Calu3 (cell line): Measurements from ENCODE around the gene ALDOA. TPM values are rescaled to one million over a fixed set of nuclear protein-coding genes. Genes with fewer than 3 reads are reported as not detected.
A peak's percentile ranks its signal among the peaks of the same experiment; 100 is the strongest.

Experiments
- BruUV-seq: library from RNA; stranded (reverse); fragments of 400-500 nt; replicated peaks from 2 replicates; lab custom pipeline; 2021; lab: Mats Ljungman, UMichigan
- CTCF ChIA-PET: fragments of 300-600 bp; sonication (Branson Sonifier 250); formaldehyde crosslinking; loops from one replicate; lab custom pipeline; 2022; ENCODE audit warnings: antibody characterized with exemption; lab: Charles Lee
- DNase-seq: peaks from one replicate; pipeline ENCODE4 v3.0.0; 2022
- H3K27ac Mint-ChIP-seq: one replicate; pipeline ENCODE4 v1.8.0; 2022; ENCODE audit warnings: mixed read lengths; ENCODE audit not compliant: unreplicated experiment
- H3K27me3 Mint-ChIP-seq: one replicate; pipeline ENCODE4 v1.8.0; 2022; ENCODE audit warnings: mixed read lengths; ENCODE audit not compliant: unreplicated experiment
- H3K36me3 Mint-ChIP-seq: one replicate; pipeline ENCODE4 v1.8.0; 2022; ENCODE audit warnings: mild to moderate bottlenecking, moderate library complexity, mixed read lengths; ENCODE audit not compliant: insufficient read depth, unreplicated experiment
- H3K4me1 Mint-ChIP-seq: one replicate; pipeline ENCODE4 v1.8.0; 2022; ENCODE audit warnings: mild to moderate bottlenecking, low read depth, mixed read lengths; ENCODE audit not compliant: unreplicated experiment
- H3K4me3 Mint-ChIP-seq: one replicate; pipeline ENCODE4 v1.8.0; 2022; ENCODE audit warnings: mild to moderate bottlenecking, low read depth, moderate library complexity, mixed read lengths; ENCODE audit not compliant: unreplicated experiment
- H3K9me3 Mint-ChIP-seq: one replicate; pipeline ENCODE4 v1.8.0; 2022; ENCODE audit warnings: low read depth, mixed read lengths; ENCODE audit not compliant: unreplicated experiment
- CTCF ChIP-seq: fragments of 200-600 bp; IDR thresholded peaks from one replicate; pipeline ENCODE4 v1.8.0; 2022; ENCODE audit warnings: antibody characterized with exemption; ENCODE audit not compliant: unreplicated experiment
- intact Hi-C: fragments of 100-400 bp; cut with micrococcal nuclease; formaldehyde crosslinking; loops from one replicate; pipeline ENCODE4 v1.10.0; 2022; ENCODE audit not compliant: unreplicated experiment
- total RNA-seq: library from RNA; stranded (reverse); gene quantifications from 2 replicates; pipeline ENCODE4 v1.2.3, GENCODE V29; 2022

Gene ALDOA
- total RNA-seq, 1 experiment from 2014 or later: 1,562 TPM

- intact Hi-C loops: no loop called here
- no TSS peak for BruUV-seq
- TF ChIP-seq CTCF: no peak
These were observed 1.4 kb upstream of the ALDOA start for GRCh38 chr16:30063893-30064728.

DNA sequence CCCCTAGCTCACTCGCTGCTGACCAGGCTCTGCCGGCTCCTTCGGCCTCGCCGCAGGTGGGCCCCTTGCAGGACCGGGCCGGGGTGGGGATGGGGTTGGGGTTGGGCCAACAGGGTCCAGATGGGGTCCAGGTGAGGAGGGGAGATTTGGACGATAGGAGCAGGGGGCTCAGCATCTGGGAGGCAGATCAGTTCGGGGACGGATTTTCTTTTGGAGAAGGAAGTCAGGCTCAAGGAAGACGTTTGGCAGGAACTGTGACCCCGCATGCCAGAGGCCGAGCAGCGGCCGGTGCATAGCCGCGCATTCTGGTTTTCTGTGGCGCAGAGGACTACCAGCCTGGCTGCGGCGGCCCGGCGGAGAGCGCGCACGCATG, 845 bp upstream of the ALDOA start:
- Mint-ChIP-seq H3K4me1 (peaks cover 42% of the 10 kb centered on the region), H3K36me3 (peaks cover 64% of the 10 kb centered on the region), H3K27me3 (no peaks in the 10 kb centered on the region), H3K9me3 (no peaks in the 10 kb centered on the region), H3K27ac (peak overlapping the region; percentile 87), H3K4me3 (peak overlapping the region; percentile 83)
- DNase-seq: no peak
- TSS peak; percentile 88 for BruUV-seq
- intact Hi-C loops: no loop called here
- TF ChIP-seq CTCF: no peak
- CTCF ChIA-PET: interaction anchor here (1.2 to 3.3 kb wide), 5 partner anchors 12 to 365 kb away, joined by 3 to 20 read pairs (median 4); partner anchors contain the start of genes DCTPP1 and TBX6

More at GRCh38 chr16:30063893-30064728, 1.4 kb upstream of the ALDOA start:
- Mint-ChIP-seq H3K27ac (peak overlapping the region; percentile 87), H3K4me3 (peak overlapping the region; percentile 83), H3K9me3 (no peaks in the 10 kb centered on the region), H3K36me3 (peaks cover 58% of the 10 kb centered on the region), H3K4me1 (peaks cover 37% of the 10 kb centered on the region), H3K27me3 (no peaks in the 10 kb centered on the region)
- CTCF ChIA-PET: interaction anchor here (1.2 to 3.3 kb wide), 3 partner anchors 9 to 354 kb away, joined by 7 to 20 read pairs (median 9); partner anchors contain the start of gene TBX6
- peak; percentile 68 for DNase-seq

DNA sequence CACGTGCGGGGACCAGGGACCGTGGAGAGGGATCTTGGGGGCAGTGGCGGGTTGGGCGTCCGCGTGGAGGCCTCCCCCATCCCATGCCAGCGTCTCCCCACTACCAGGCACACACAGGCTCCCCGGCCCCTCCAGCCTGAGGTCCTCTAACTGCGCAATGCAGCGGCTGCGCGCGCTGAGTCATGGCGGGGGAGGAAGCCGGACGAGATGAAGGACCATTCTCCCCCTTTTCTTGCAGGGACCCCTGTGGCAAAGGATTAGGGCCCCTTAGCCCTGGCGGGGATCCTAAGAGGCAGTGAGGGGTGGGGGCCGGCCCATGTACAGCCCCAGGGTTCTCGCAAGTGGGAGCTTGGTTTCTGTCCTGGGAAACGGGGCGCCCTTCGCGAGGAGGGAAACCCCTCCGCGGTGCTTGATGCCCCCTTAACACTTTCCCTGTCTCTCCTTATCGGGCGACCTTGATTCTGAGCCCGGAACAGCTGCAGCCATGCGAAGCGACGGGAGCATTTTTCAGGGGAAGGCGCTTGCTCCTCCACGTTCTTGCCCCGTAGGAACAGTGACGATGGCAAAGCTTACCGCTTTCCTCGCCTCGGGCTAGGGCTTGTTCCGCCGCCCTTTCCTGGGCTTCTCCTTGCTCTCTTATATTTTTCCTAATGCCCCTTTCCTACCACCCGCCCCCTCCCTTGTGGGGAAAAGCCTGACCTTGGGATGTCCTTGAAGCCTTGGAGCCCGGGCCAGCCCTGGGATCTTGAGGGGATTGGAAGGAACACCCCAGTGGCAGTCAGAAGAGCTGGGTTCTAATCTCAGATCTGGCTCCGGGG, 592 bp downstream of the ALDOA start:
- H3K36me3 Mint-ChIP-seq: peaks cover 78% of the 10 kb centered on the region
- DNase-seq: peak; percentile 54
- intact Hi-C loops: no loop called here
- BruUV-seq: TSS peak; percentile 45
- peak overlapping the region; percentile 83 for H3K4me3 Mint-ChIP-seq
- TF ChIP-seq CTCF: no peak
- CTCF ChIA-PET: interaction anchor here (0.5 to 3.3 kb wide), 7 partner anchors 11 to 364 kb away, joined by 3 to 20 read pairs (median 4); partner anchors contain the start of genes ASPHD1, DCTPP1 and TBX6
- no peaks in the 10 kb centered on the region for H3K9me3 Mint-ChIP-seq
- H3K4me1 Mint-ChIP-seq: peaks cover 41% of the 10 kb centered on the region
- no peaks in the 10 kb centered on the region for H3K27me3 Mint-ChIP-seq
- peak overlapping the region; percentile 87 for H3K27ac Mint-ChIP-seq
